ENCODE data around the gene IL18R1. TPM values are rescaled to one million over a fixed set of nuclear protein-coding genes. Genes with fewer than 3 reads are reported as not detected.

IL18R1 gene
- total RNA-seq, 3 donors from 2014 or later (not counting 1 experiment from before 2014, with no cell fraction given) = 42.9 to 58.8 (median 46.7) TPM

DNA sequence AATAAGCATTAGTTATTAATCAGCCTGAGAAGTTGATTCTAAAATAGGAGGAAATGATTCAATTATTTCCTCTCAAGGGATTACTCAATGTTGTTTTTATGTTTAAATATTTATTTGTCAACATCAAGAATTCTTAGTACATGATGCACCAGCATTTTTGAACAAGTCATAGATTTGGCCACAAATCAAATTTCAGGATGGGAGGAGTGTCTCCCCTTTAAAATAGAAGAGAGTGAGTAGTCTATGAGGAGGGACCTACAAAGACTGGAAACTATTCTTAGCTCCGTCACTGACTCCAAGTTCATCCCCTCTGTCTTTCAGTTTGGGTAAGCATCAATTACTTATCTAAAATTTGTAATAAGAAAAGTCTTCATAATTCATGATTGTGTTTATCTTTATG, 18.6 kb upstream of the IL18R1 start:
- no peak overlapping the region for H3K4me3 ChIP-seq (ENCODE audit: low read length)
- Mint-ChIP-seq H3K4me1 (no peaks in the 10 kb centered on the region), H3K36me3 (no peaks in the 10 kb centered on the region), H3K27me3 (ENCODE audit: low read depth in 2 of 2) (peaks cover 16% of the 10 kb centered on the region in 2 donors), H3K4me3 (no peak overlapping the region), H3K9me3 (no peaks in the 10 kb centered on the region), H3K27ac (no peak overlapping the region)
- WGBS (ENCODE audit: insufficient coverage) = no CpG with 5 or more reads among the region's 1 CpG
- ATAC-seq = no peak
- no peaks in the 10 kb centered on the region for H3K36me3 ChIP-seq (ENCODE audit: control insufficient read depth, insufficient read depth, low read length)
- no peaks in the 10 kb centered on the region for H3K27me3 ChIP-seq (ENCODE audit: control insufficient read depth, insufficient read depth, low read length)
- TF ChIP-seq, protein P1, sequence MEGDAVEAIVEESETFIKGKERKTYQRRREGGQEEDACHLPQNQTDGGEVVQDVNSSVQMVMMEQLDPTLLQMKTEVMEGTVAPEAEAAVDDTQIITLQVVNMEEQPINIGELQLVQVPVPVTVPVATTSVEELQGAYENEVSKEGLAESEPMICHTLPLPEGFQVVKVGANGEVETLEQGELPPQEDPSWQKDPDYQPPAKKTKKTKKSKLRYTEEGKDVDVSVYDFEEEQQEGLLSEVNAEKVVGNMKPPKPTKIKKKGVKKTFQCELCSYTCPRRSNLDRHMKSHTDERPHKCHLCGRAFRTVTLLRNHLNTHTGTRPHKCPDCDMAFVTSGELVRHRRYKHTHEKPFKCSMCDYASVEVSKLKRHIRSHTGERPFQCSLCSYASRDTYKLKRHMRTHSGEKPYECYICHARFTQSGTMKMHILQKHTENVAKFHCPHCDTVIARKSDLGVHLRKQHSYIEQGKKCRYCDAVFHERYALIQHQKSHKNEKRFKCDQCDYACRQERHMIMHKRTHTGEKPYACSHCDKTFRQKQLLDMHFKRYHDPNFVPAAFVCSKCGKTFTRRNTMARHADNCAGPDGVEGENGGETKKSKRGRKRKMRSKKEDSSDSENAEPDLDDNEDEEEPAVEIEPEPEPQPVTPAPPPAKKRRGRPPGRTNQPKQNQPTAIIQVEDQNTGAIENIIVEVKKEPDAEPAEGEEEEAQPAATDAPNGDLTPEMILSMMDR (IDR thresholded peaks at IDR 0.05) = no peak
- intact Hi-C loops (cut with micrococcal nuclease) = no loop called here
- no peaks in the 10 kb centered on the region for H3K9me3 ChIP-seq (ENCODE audit: control insufficient read depth, insufficient read depth, low read length)
- no peaks in the 10 kb centered on the region for H3K4me1 ChIP-seq (ENCODE audit: control insufficient read depth, insufficient read depth, low read length)
- no peak overlapping the region for H3K27ac ChIP-seq (ENCODE audit: low read length)
- no peak for DNase-seq

DNA sequence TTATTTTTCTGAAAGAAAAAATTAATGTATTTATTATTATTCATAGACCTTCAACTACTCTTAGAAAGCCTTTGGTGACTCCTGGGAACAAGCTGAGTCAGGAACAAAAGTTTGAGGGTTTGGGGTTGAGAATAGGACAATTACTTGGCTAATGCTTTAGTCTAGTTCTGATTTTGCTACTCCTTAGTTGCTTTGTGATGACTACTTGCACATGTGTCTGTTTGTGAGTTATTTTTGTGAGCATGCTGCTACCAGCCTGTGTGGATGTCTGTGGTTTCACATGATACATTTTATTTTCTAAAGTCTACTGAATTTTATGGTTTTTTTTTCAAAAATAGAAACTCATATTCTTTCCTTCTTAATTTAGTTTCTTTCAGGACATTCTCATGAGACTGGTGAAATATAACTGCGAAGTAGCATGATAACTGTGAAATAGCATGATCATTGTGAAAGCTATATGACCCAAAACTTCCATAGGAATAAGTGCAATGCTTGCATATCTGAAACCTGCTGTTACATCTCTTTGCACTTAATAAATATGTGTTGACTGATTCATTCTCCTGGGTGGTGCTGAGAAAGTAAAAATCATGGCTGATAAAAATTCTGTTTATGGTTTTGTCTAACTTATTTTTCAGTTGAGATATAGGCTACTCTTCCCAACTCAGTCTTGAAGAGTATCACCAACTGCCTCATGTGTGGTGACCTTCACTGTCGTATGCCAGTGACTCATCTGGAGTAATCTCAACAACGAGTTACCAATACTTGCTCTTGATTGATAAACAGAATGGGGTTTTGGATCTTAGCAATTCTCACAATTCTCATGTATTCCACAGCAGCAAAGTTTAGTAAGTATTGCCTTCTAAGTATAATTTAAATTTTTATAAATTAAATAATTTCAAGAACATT, 17.9 kb upstream of the IL18R1 start:
- Mint-ChIP-seq H3K27me3 (ENCODE audit: low read depth in 2 of 2) (peaks cover 9% of the 10 kb centered on the region in 2 donors), H3K9me3 (no peaks in the 10 kb centered on the region), H3K36me3 (no peaks in the 10 kb centered on the region), H3K4me3 (no peak overlapping the region), H3K27ac (no peak overlapping the region), H3K4me1 (no peaks in the 10 kb centered on the region)
- intact Hi-C loops (cut with micrococcal nuclease) = no loop called here
- Histone ChIP-seq H3K4me3 (ENCODE audit: low read length) (no peak overlapping the region), H3K27me3 (ENCODE audit: control insufficient read depth, insufficient read depth, low read length) (no peaks in the 10 kb centered on the region), H3K9me3 (ENCODE audit: control insufficient read depth, insufficient read depth, low read length) (no peaks in the 10 kb centered on the region), H3K36me3 (ENCODE audit: control insufficient read depth, insufficient read depth, low read length) (no peaks in the 10 kb centered on the region), H3K27ac (ENCODE audit: low read length) (no peak overlapping the region), H3K4me1 (ENCODE audit: control insufficient read depth, insufficient read depth, low read length) (no peaks in the 10 kb centered on the region)
- ATAC-seq (no peak), DNase-seq (no peak)
- TF ChIP-seq, protein P1 (IDR thresholded peaks at IDR 0.05) = no peak
- WGBS (ENCODE audit: insufficient coverage) = 81% methylated on average over 3 of the region's 3 CpGs

DNA sequence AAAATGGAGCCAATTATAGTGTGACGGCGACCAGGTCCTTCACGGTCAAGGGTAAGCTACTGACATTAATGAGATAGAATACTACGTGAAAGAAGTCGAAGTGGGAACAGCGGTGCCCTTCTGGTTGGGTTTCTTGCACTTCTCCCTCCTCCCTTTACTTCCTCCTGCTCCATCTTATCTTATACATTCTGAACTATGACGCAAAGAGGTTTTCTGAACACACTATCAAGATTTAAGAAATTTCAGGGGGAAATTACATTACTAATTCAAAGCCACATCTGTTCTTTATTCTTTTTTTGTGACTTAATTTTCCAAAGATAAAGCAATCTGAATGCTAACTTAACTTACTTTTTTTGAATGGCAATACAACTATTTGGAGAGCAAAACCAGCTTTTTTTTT, 14.8 kb upstream of the IL18R1 start:
- Mint-ChIP-seq H3K9me3 (no peaks in the 10 kb centered on the region), H3K4me3 (no peak overlapping the region), H3K27me3 (ENCODE audit: low read depth in 2 of 2) (peaks cover 3 to 6% of the 10 kb centered on the region in 2 donors)

More for the DNA sequence above, 14.8 kb upstream of the IL18R1 start:
- no peaks in the 10 kb centered on the region for H3K9me3 ChIP-seq (ENCODE audit: control insufficient read depth, insufficient read depth, low read length)
- H3K4me1 ChIP-seq (ENCODE audit: control insufficient read depth, insufficient read depth, low read length) = no peaks in the 10 kb centered on the region
- no peaks in the 10 kb centered on the region for H3K27me3 ChIP-seq (ENCODE audit: control insufficient read depth, insufficient read depth, low read length)
- Mint-ChIP-seq H3K36me3 (no peaks in the 10 kb centered on the region), H3K27ac (no peak overlapping the region), H3K4me1 (no peaks in the 10 kb centered on the region)
- peak in 1 of 3 donors; percentile 74 for ATAC-seq
- no peak for DNase-seq
- intact Hi-C loops (cut with micrococcal nuclease) = no loop called here
- WGBS (ENCODE audit: insufficient coverage) = 97% methylated on average over 7 of the region's 7 CpGs
- H3K27ac ChIP-seq (ENCODE audit: low read length) = no peak overlapping the region
- TF ChIP-seq, protein P1 (IDR thresholded peaks at IDR 0.05) = no peak
- H3K4me3 ChIP-seq (ENCODE audit: low read length) = no peak overlapping the region
- no peaks in the 10 kb centered on the region for H3K36me3 ChIP-seq (ENCODE audit: control insufficient read depth, insufficient read depth, low read length)

Data from natural killer cell (primary cell).